HFFc6 (cell line): Measurements from ENCODE around the gene PLPP7. TPM values are rescaled to one million over a fixed set of nuclear protein-coding genes. Genes with fewer than 3 reads are reported as not detected.
"Not testable (repeated sequence)": the region's sequence is repeated elsewhere in the genome, so short reads cannot be mapped to it uniquely, and the experiment has no call there.

Experiments used
- DNase-seq: peaks from one replicate; pipeline ENCODE4 v3.0.0-alpha.2; 2018
- H3K27ac Mint-ChIP-seq: 2 replicates; pipeline ENCODE4 v1.8.0; 2020; ENCODE audit warnings: mild to moderate bottlenecking, mixed read lengths
- H3K27me3 Mint-ChIP-seq: 2 replicates; pipeline ENCODE4 v1.8.0; 2021; ENCODE audit warnings: mild to moderate bottlenecking, moderate library complexity, mixed read lengths; ENCODE audit not compliant: insufficient read depth
- H3K36me3 Mint-ChIP-seq: 2 replicates; pipeline ENCODE4 v1.8.0; 2021; ENCODE audit warnings: low read depth, mixed read lengths
- H3K4me1 Mint-ChIP-seq: 2 replicates; pipeline ENCODE4 v1.8.0; 2020; ENCODE audit warnings: low read depth, mixed read lengths
- H3K4me3 Mint-ChIP-seq: 2 replicates; pipeline ENCODE4 v1.8.0; 2020; ENCODE audit warnings: mild to moderate bottlenecking, moderate library complexity, mixed read lengths
- H3K9me3 Mint-ChIP-seq: 2 replicates; pipeline ENCODE4 v1.8.0; 2020; ENCODE audit warnings: mild to moderate bottlenecking, mixed read lengths
- total RNA-seq, 6 experiments: library from RNA; stranded (reverse); fragmentation: NEBNext Ultra II Directional; extraction: Animal tissue kit (Norgen Biotek cat#: 25700); gene quantifications; 2 replicates in 1 of 6; 3 replicates in 5 of 6; pipeline ENCODE4 v1.2.3, GENCODE V29; 2021
- TF ChIP-seq, protein P1 (sequence below): fragments of 200-600 bp; sonication (generic); IDR thresholded peaks from 2 replicates; pipeline ENCODE4 v1.5.0; 2021; ENCODE audit warnings: antibody characterized with exemption, mild to moderate bottlenecking

PLPP7 gene
- total RNA-seq, 6 experiments from 2014 or later = 1.2 to 10.2 (median 1.9) TPM

DNA sequence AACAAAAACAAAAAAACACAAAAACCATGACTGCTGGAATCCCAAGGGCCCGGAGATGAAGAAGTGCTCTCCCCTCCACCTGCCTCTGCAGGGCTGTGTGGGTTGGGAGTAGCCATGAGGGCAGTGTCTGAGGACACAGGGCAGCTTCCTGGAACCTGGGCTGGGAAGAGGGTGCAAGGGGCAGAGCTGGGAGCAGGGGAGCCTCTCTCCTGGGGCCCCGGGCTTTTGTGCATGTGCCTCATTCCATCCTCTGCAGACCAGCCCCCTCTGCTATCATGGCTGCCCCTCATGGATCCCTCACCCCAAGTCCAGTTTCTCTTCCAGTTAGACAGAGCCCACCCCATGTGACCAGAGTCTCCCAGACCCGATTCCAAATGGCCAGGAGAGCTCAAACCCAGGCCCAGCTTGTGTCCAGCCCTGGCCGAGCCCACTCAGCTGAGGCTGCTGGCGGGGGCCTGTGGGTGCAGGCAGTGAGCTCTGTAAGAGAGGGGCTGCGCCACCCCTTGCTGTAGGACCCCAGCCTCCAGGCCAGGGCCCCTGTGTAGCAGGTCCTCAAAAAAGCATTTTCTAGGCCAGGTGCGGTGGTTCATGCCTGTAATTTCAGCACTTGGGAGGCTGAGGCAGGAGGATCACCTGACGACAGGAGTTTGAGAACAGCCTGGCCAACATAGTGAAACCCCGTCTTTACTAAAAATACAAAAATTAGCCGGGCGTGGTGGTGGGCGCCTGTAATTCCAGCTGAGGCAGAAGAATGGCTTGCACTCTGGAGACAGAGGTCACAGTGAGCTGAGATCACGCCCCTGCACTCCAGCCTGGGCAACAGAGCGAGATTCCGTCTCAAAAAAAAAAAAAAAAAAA, 44.5 kb downstream of the PLPP7 start:
- DNase-seq = no peak
- Mint-ChIP-seq H3K9me3 (no peaks in the 10 kb centered on the region), H3K4me1 (no peaks in the 10 kb centered on the region; the same call in 1 of the 2 replicates), H3K27me3 (peaks cover 10% of the 10 kb centered on the region), H3K4me3 (no peak overlapping the region), H3K27ac (no peak overlapping the region), H3K36me3 (no peaks in the 10 kb centered on the region)
- TF ChIP-seq, protein P1, sequence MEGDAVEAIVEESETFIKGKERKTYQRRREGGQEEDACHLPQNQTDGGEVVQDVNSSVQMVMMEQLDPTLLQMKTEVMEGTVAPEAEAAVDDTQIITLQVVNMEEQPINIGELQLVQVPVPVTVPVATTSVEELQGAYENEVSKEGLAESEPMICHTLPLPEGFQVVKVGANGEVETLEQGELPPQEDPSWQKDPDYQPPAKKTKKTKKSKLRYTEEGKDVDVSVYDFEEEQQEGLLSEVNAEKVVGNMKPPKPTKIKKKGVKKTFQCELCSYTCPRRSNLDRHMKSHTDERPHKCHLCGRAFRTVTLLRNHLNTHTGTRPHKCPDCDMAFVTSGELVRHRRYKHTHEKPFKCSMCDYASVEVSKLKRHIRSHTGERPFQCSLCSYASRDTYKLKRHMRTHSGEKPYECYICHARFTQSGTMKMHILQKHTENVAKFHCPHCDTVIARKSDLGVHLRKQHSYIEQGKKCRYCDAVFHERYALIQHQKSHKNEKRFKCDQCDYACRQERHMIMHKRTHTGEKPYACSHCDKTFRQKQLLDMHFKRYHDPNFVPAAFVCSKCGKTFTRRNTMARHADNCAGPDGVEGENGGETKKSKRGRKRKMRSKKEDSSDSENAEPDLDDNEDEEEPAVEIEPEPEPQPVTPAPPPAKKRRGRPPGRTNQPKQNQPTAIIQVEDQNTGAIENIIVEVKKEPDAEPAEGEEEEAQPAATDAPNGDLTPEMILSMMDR = no peak

DNA sequence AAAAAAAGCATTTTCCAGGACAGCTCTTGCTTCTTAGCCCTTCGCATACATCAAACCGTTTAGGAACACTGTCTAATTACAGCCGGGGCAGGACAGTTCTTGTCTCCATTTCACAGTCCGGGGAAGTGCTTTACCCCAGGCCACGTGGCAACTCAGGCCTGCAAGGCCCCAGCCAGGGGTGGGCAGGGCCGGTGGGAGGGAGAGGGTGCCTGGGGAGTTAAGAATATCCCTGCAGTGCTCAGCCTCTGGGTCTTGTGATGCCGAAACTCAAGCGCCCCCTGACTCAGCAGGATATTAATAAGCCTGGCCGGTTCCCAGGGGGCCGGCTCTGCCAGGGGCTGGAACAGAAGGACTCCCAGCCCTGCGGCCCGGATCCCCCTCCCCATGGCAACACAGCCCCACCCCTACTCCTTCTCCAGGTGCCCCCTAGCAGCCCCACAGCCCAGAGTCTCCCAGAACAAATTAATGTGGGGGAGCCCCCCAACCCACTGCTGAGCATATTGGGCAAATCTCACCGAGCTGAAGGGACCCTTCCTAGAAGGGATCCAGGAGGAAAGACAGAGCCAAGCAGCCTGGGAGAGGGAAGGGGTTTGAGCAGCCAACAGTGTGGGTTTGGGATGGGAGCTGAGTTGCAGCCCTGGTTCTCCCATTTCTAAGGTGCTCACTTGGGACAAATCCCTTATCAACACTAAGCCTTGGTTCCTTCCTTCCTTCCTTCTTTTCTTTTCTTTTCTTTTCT, 45.3 kb downstream of the PLPP7 start:
- H3K9me3 Mint-ChIP-seq = no peaks in the 10 kb centered on the region
- H3K4me3 Mint-ChIP-seq = no peak overlapping the region
- TF ChIP-seq, protein P1 = no peak
- H3K4me1 Mint-ChIP-seq = no peaks in the 10 kb centered on the region; the same call in 1 of the 2 replicates
- no peaks in the 10 kb centered on the region for H3K36me3 Mint-ChIP-seq
- no peak overlapping the region for H3K27ac Mint-ChIP-seq
- no peak for DNase-seq
- H3K27me3 Mint-ChIP-seq = peaks cover 8% of the 10 kb centered on the region; the same call in 1 of the 2 replicates

DNA sequence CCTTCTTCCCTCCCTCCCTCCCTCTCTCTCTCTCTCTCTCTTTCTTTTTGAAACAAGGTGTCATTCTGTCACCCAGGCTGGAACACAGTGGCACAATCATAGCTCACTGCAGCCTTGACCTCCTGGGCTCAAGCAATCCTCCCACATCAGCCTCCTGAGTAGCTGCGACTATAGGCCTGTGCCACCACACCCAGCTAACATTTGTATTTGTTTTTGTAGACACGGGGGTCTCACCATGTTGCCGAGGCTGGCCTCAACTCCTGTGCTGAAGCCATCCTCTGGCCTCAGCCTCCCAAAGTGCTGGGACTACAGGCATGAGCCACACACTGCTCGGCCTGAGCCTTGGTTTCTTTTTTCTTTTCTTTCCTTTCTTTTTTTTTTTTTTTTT, 45.8 kb downstream of the PLPP7 start:
- no peaks in the 10 kb centered on the region for H3K9me3 Mint-ChIP-seq

DNA sequence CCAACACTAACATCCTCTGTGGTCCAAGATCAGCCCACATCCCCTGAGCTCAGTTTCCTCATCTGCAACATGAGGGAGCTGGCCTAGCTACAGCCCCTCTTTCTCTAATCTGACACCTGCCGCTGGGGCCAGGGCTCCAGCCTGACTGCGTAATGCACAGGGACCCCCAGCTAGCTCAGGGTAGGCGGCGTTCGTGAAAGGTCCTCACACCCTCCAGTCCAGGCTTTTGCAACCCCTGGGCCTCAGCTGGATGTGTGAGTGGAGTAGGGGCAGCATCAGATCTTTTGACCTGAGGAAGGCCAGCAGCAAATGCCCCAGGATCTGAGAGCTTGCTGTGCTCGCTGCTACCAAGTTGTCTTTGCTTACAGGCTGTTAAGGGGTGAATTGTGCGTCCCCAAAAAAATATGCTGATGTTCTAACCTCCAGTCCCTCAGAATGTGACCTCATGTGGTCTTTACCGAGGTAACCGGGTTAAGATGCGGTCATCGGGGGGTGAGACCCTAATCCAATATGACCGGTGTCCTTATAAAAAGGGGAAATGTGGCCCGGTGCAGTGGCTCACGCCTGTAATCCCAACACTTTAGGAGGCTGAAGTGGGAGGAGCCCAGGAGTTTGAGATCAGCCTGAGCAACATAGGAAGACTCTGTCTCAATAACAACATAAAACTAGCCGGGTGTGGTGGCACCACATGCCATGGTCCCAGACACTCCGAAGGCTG, 47.8 kb downstream of the PLPP7 start:
- H3K4me3 Mint-ChIP-seq = no peak overlapping the region
- no peak for DNase-seq
- TF ChIP-seq, protein P1 = no peak
- H3K9me3 Mint-ChIP-seq = no peaks in the 10 kb centered on the region
- H3K36me3 Mint-ChIP-seq = no peaks in the 10 kb centered on the region
- no peaks in the 10 kb centered on the region; the same call in 1 of the 2 replicates for H3K4me1 Mint-ChIP-seq
- peaks cover 9% of the 10 kb centered on the region for H3K27me3 Mint-ChIP-seq
- H3K27ac Mint-ChIP-seq = no peak overlapping the region

More for the DNA sequence above, 45.8 kb downstream of the PLPP7 start:
- TF ChIP-seq, protein P1 = no peak
- Mint-ChIP-seq H3K4me3 (no peak overlapping the region), H3K36me3 (no peaks in the 10 kb centered on the region), H3K27me3 (peaks cover 4% of the 10 kb centered on the region; the same call in 1 of the 2 replicates), H3K27ac (no peak overlapping the region), H3K4me1 (no peaks in the 10 kb centered on the region; the same call in 1 of the 2 replicates)
- DNase-seq = no peak

DNA sequence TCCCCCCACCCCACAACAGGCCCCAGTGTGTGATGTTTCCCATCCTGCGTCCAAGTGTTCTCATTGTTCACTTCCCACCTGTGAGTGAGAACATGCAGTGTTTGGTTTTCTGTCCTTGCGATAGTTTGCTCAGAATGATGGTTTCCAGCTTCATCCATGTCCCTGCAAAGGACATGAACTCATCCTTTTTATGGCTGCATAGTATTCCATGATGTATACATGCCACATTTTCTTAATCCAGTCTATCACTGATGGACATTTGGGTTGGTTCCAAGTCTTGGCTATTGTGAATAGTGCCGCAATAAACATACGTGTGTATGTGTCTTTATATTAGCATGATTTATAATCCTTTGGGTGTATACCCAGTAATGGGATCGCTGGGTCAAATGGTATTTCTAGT, 49.7 kb downstream of the PLPP7 start:
- H3K9me3 Mint-ChIP-seq, H3K27ac Mint-ChIP-seq, H3K4me1 Mint-ChIP-seq, H3K4me3 Mint-ChIP-seq, H3K36me3 Mint-ChIP-seq, DNase-seq: not testable (repeated sequence)
- H3K27me3 Mint-ChIP-seq = peaks cover 14% of the 10 kb centered on the region

DNA sequence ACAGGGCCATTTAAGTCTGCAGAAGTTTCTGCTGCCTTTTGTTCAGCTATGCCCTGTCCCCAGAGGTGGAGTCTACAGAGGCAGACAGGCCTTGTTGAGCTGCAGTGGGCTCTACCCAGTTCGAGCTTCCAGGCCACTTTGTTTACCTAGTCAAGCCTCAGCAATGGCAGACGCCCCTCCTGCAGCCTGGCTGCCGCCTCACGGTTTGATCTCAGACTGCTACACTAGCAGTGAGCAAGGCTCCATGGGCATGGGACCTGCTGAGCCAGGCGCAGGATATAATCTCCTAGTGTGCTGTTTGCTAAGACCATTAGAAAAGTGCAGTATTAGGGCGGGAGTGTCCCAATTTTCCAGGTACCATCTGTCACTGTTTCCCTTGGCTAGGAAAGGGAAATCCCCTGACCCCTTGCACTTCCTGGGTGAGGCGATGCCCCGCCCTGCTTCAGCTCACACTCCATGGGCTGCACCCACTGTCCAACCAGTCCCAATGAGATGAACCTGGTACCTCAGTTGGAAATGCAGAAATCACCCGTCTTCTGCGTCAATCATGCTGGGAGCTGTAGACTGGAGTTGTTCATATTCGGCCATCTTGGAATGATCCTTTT, 55.5 kb downstream of the PLPP7 start:
- DNase-seq, H3K36me3 Mint-ChIP-seq, H3K9me3 Mint-ChIP-seq, H3K4me1 Mint-ChIP-seq, H3K4me3 Mint-ChIP-seq, H3K27ac Mint-ChIP-seq: not testable (repeated sequence)
- H3K27me3 Mint-ChIP-seq = peaks cover 25% of the 10 kb centered on the region
